HepG2 (cell line): ENCODE measurements around the gene OR10AG1.

Experiments used
- CHD4 ChIP-seq: fragments of 200-600 bp; sonication (generic); IDR thresholded peaks from 2 replicates; pipeline ENCODE4 v1.7.0; 2017; ENCODE audit warnings: mild to moderate bottlenecking, low read length, borderline replicate concordance
- ETV5 ChIP-seq: IDR thresholded peaks from 2 replicates; pipeline ENCODE4 v1.6.1; 2018; ENCODE audit warnings: missing biosample characterization, missing genetic modification reagents, inconsistent platforms, borderline replicate concordance
- EZH2 ChIP-seq: conservative IDR thresholded peaks from 2 replicates; pipeline ENCODE4 v1.6.1; 2012; ENCODE audit warnings: mild to moderate bottlenecking, low read depth, low read length, moderate library complexity
- ISX ChIP-seq: sonication (generic); formaldehyde crosslinking; conservative IDR thresholded peaks from 2 replicates; pipeline ENCODE4 v1.5.0; 2020; ENCODE audit warnings: missing genetic modification reagents
- MAX ChIP-seq: IDR thresholded peaks from 2 replicates; pipeline ENCODE4 v1.6.1; 2012; ENCODE audit warnings: inconsistent platforms
- POLR2AphosphoS5 ChIP-seq: IDR thresholded peaks from 2 replicates; pipeline ENCODE4 v1.6.1; 2012; ENCODE audit warnings: low read depth, low read length
- REST ChIP-seq, 2 experiments: IDR thresholded peaks; 2 replicates each; pipeline ENCODE4 v1.6.1; 2011 to 2012; ENCODE audit warnings: low read length in 2 of 2, borderline replicate concordance in 1 of 2, low read depth in 1 of 2, mild to moderate bottlenecking in 1 of 2, moderate library complexity in 1 of 2
- TAF15 ChIP-seq: fragments of 200-400 bp; formaldehyde crosslinking; IDR thresholded peaks from one replicate; pipeline ENCODE4 v1.6.1; 2018; ENCODE audit warnings: mild to moderate bottlenecking, low read depth, low read length; ENCODE audit not compliant: poor library complexity, severe bottlenecking
- ZMAT5 ChIP-seq: sonication (generic); formaldehyde crosslinking; IDR thresholded peaks from 2 replicates; pipeline ENCODE4 v1.5.0; 2020; ENCODE audit warnings: mild to moderate bottlenecking, low read depth, missing genetic modification reagents, borderline replicate concordance
- ZNF318 ChIP-seq: sonication (generic); formaldehyde crosslinking; IDR thresholded peaks from 2 replicates; pipeline ENCODE4 v1.4.0; 2020; ENCODE audit warnings: mild to moderate bottlenecking, missing genetic modification reagents
- ZNF850 ChIP-seq: sonication (generic); formaldehyde crosslinking; conservative IDR thresholded peaks from 2 replicates; pipeline ENCODE4 v1.9.0; 2021; ENCODE audit warnings: mild to moderate bottlenecking, missing genetic modification reagents

GRCh38 chr11:55956521-55956920 is 13.2 kb downstream of the OR10AG1 start:
- TF ChIP-seq MAX (no peak), EZH2 (no peak), TAF15 (no peak), ZNF318 (CRISPR knock-in tag) (no peak), REST (IDR thresholded peaks at IDR 0.05; ENCODE audit: borderline replicate concordance in 1 of 2, low read depth in 1 of 2, low read length in 2 of 2) (no peak), POLR2AphosphoS5 (no peak), CHD4 (no peak), ZMAT5 (CRISPR knock-in tag) (no peak), ZNF850 (CRISPR knock-in tag) (no peak), ISX (CRISPR knock-in tag) (no peak), ETV5 (CRISPR knock-in tag) (no peak)
